Fibroblast of lung (primary cell): ENCODE data around the gene NRCAM.

ENCODE experiments used
- CTCF ChIP-seq, 2 donors: IDR thresholded peaks in 1 of 2; conservative IDR thresholded peaks in 1 of 2; 1 replicate in 1 of 2; 2 replicates in 1 of 2; pipeline ENCODE4 v1.5.1; 2011 to 2012; ENCODE audit warnings: low read length in 2 of 2, control low read depth in 1 of 2, inconsistent platforms in 1 of 2, low read depth in 1 of 2, mild to moderate bottlenecking in 1 of 2
- EZH2 ChIP-seq: IDR thresholded peaks from 2 replicates; pipeline ENCODE4 v1.5.1; 2012; ENCODE audit warnings: low read length, control low read depth, mild to moderate bottlenecking; ENCODE audit errors: missing control alignments

- TF ChIP-seq CTCF (conservative IDR thresholded peaks at IDR 0.05 in 1 of 2, IDR thresholded peaks at IDR 0.05 in 1 of 2; ENCODE audit: low read depth in 1 of 2, low read length in 2 of 2) (no peak), EZH2 (no peak)
Observed at GRCh38 chr7:108289852-108290251, 166.4 kb downstream of the NRCAM start.
